HCT116 (cell line): ENCODE data around the gene ZNF485. TPM values are rescaled to one million over a fixed set of nuclear protein-coding genes. Genes with fewer than 3 reads are reported as not detected.

ENCODE experiments used
- ATAC-seq: fragments of 200-7000 bp; cut with Tn5 transposase; 2 replicates; pipeline ENCODE4 v1.9.1; 2020; ENCODE audit warnings: mild to moderate bottlenecking, moderate library complexity
- BruUV-seq: library from RNA; stranded (reverse); fragments of 400-500 nt; replicated peaks from 2 replicates; lab custom pipeline; 2021; lab: Mats Ljungman, UMichigan
- CTCF ChIA-PET: fragments of 300-600 bp; sonication (Branson Sonifier 250); formaldehyde crosslinking; loops from one replicate; lab custom pipeline; 2021; ENCODE audit warnings: antibody characterized with exemption; lab: Charles Lee
- POLR2A ChIA-PET: fragments of 300-600, 350-600 bp; sonication (Branson Sonifier 250); formaldehyde crosslinking; loops from one replicate; lab custom pipeline; 2021; ENCODE audit warnings: antibody characterized with exemption; lab: Charles Lee
- RAD21 ChIA-PET, 2 experiments: fragments of 300-600 bp; sonication (Branson Sonifier 250); formaldehyde crosslinking; loops; one replicate each; lab custom pipeline; 2023; ENCODE audit warnings: low total read pairs in 2 of 2; ENCODE audit not compliant: uncharacterized antibody in 2 of 2, unreplicated experiment in 2 of 2, low non-redundant PET in 1 of 2; lab: Charles Lee
- DNase-seq: peaks from one replicate; pipeline ENCODE4 v3.0.0-alpha.2; 2010; ENCODE audit warnings: low read depth, low spot score
- H2AFZ ChIP-seq: fragments of 200-600 bp; shearing (Covaris generic), sonication (generic); 2 replicates; pipeline ENCODE4 v1.6.1; 2017; ENCODE audit warnings: low read depth, mixed run types, mixed read lengths, antibody characterized with exemption, low read length; ENCODE audit not compliant: poor library complexity, severe bottlenecking
- H3K27ac ChIP-seq: 2 replicates; pipeline ENCODE4 v1.5.1; 2012; ENCODE audit warnings: low read depth, low read length
- H3K27me3 ChIP-seq: fragments of 200-600 bp; sonication (generic); 2 replicates; pipeline ENCODE4 v1.6.1; 2016; ENCODE audit warnings: mixed run types, low read length, mixed read lengths; ENCODE audit not compliant: insufficient read depth
- H3K36me3 ChIP-seq, 2 experiments: fragments of 200-500 bp in 1 of 2; fragments of 200-600 bp in 1 of 2; sonication (Bioruptor generic) in 1 of 2; sonication (generic) in 1 of 2; 2 replicates each; pipeline versions ENCODE4 v1.5.1 to v1.6.1; 2014 to 2016; ENCODE audit warnings: low read length in 2 of 2, inconsistent platforms in 1 of 2, mixed read lengths in 1 of 2, mixed run types in 1 of 2; ENCODE audit not compliant: insufficient read depth in 2 of 2, control insufficient read depth in 1 of 2
- H3K4me1 ChIP-seq, 2 experiments: fragments of 200-600 bp in 1 of 2; sonication (generic) in 1 of 2; 2 replicates each; pipeline versions ENCODE4 v1.5.1 to v1.6.1; 2012 to 2017; ENCODE audit warnings: low read length in 2 of 2, inconsistent platforms in 1 of 2, mild to moderate bottlenecking in 1 of 2, mixed read lengths in 1 of 2, mixed run types in 1 of 2, moderate library complexity in 1 of 2; ENCODE audit not compliant: insufficient read depth in 2 of 2, control insufficient read depth in 1 of 2
- H3K4me2 ChIP-seq: fragments of 200-600 bp; sonication (generic); 2 replicates; pipeline ENCODE4 v1.6.1; 2017; ENCODE audit warnings: mixed run types, low read length, mixed read lengths
- H3K4me3 ChIP-seq, 2 experiments: fragments of 200-600 bp in 1 of 2; sonication (generic) in 1 of 2; replicated peaks in 1 of 2; 2 replicates each; pipeline ENCODE4 v1.5.1; 2011 to 2016; ENCODE audit warnings: low read length in 2 of 2, control low read depth in 1 of 2, low read depth in 1 of 2, mild to moderate bottlenecking in 1 of 2, mixed read lengths in 1 of 2, mixed run types in 1 of 2
- H3K79me2 ChIP-seq: fragments of 200-600 bp; sonication (generic); 2 replicates; pipeline ENCODE4 v1.6.1; 2017; ENCODE audit warnings: mild to moderate bottlenecking, mixed run types, low read length, moderate library complexity, mixed read lengths; ENCODE audit not compliant: insufficient read depth
- H3K9ac ChIP-seq: fragments of 200-600 bp; sonication (generic); 2 replicates; pipeline ENCODE4 v1.6.1; 2016; ENCODE audit warnings: low read length, mixed read lengths
- H3K9me2 ChIP-seq: fragments of 200-600 bp; sonication (generic), shearing (Covaris generic); 2 replicates; pipeline ENCODE4 v1.6.1; 2017; ENCODE audit warnings: mixed run types, mild to moderate bottlenecking, moderate library complexity; ENCODE audit not compliant: insufficient read depth
- H3K9me3 ChIP-seq, 2 experiments: fragments of 200-500 bp in 1 of 2; fragments of 200-600 bp in 1 of 2; sonication (Bioruptor generic) in 1 of 2; sonication (generic) in 1 of 2; 2 replicates each; pipeline ENCODE4 v1.6.1; 2014 to 2017; ENCODE audit warnings: low read length in 2 of 2, mixed read lengths in 2 of 2, inconsistent platforms in 1 of 2, low read depth in 1 of 2, mild to moderate bottlenecking in 1 of 2, mixed run types in 1 of 2, moderate library complexity in 1 of 2; ENCODE audit not compliant: control insufficient read depth in 1 of 2, insufficient read depth in 1 of 2
- H4K20me1 ChIP-seq: fragments of 200-600 bp; sonication (generic), shearing (Covaris generic); 2 replicates; pipeline ENCODE4 v1.6.1; 2017; ENCODE audit warnings: mixed run types, mild to moderate bottlenecking, moderate library complexity; ENCODE audit not compliant: insufficient read depth
- CEBPB ChIP-seq: IDR thresholded peaks from 2 replicates; pipeline ENCODE4 v1.6.1; 2012; ENCODE audit warnings: low read depth
- EGR1 ChIP-seq: IDR thresholded peaks from 2 replicates; pipeline ENCODE4 v1.6.1; 2012; ENCODE audit warnings: low read depth
- ELF1 ChIP-seq: IDR thresholded peaks from 2 replicates; pipeline ENCODE4 v1.6.1; 2012; ENCODE audit warnings: low read depth, borderline replicate concordance
- EZH2 ChIP-seq: fragments of 200-600 bp; sonication (generic); IDR thresholded peaks from 2 replicates; pipeline ENCODE4 v1.6.1; 2017; ENCODE audit warnings: antibody characterized with exemption, mixed run types
- POLR2A ChIP-seq: IDR thresholded peaks from 2 replicates; pipeline ENCODE4 v1.7.0; 2011; ENCODE audit warnings: borderline replicate concordance; ENCODE audit not compliant: insufficient read depth, insufficient read length; ENCODE audit errors: extremely low read depth
- SIN3A ChIP-seq: IDR thresholded peaks from 2 replicates; pipeline ENCODE4 v1.6.1; 2012; ENCODE audit warnings: low read depth
- SP1 ChIP-seq: IDR thresholded peaks from 2 replicates; pipeline ENCODE4 v1.6.1; 2012; ENCODE audit warnings: low read depth
- ZFX ChIP-seq: fragments of 450-650 bp; IDR thresholded peaks from 2 replicates; pipeline ENCODE4 v1.6.1; 2017
- intact Hi-C: fragments of 100-400 bp; cut with micrococcal nuclease; formaldehyde crosslinking; loops from 2 replicates; pipeline ENCODE4 v1.10.0; 2022
- total RNA-seq: library from RNA; stranded (reverse); gene quantifications from one replicate; pipeline ENCODE4 v1.2.1, GENCODE V29; 2021; ENCODE audit not compliant: unreplicated experiment
- TF ChIP-seq, protein P1 (sequence below), 3 experiments: fragments of 200-600 bp in 1 of 3; sonication (generic) in 1 of 3; IDR thresholded peaks in 2 of 3; conservative IDR thresholded peaks in 1 of 3; 2 replicates each; pipeline ENCODE4 v1.5.1; 2012 to 2017; ENCODE audit warnings: low read depth in 2 of 3, low read length in 2 of 3, antibody characterized with exemption in 1 of 3, borderline replicate concordance in 1 of 3, control low read depth in 1 of 3, mild to moderate bottlenecking in 1 of 3, mixed read lengths in 1 of 3, mixed run types in 1 of 3, moderate library complexity in 1 of 3; ENCODE audit not compliant: insufficient read depth in 1 of 3
- TF ChIP-seq, protein P2 (sequence below): IDR thresholded peaks from 2 replicates; pipeline ENCODE4 v1.6.1; 2011; ENCODE audit warnings: mild to moderate bottlenecking, low read length, moderate library complexity; ENCODE audit not compliant: insufficient replicate concordance; ENCODE audit errors: extremely low read depth

Gene ZNF485
- total RNA-seq, 1 experiment from 2014 or later = 5.8 TPM

- no peaks in the 10 kb centered on the region for H3K9me3 ChIP-seq
- no peak overlapping the region for H2AFZ ChIP-seq
- H3K27ac ChIP-seq = no peak overlapping the region
- no peak for ATAC-seq
- RAD21 ChIA-PET = no interaction called here
- TF ChIP-seq POLR2A (no peak), EGR1 (no peak)
- TF ChIP-seq, protein P1, sequence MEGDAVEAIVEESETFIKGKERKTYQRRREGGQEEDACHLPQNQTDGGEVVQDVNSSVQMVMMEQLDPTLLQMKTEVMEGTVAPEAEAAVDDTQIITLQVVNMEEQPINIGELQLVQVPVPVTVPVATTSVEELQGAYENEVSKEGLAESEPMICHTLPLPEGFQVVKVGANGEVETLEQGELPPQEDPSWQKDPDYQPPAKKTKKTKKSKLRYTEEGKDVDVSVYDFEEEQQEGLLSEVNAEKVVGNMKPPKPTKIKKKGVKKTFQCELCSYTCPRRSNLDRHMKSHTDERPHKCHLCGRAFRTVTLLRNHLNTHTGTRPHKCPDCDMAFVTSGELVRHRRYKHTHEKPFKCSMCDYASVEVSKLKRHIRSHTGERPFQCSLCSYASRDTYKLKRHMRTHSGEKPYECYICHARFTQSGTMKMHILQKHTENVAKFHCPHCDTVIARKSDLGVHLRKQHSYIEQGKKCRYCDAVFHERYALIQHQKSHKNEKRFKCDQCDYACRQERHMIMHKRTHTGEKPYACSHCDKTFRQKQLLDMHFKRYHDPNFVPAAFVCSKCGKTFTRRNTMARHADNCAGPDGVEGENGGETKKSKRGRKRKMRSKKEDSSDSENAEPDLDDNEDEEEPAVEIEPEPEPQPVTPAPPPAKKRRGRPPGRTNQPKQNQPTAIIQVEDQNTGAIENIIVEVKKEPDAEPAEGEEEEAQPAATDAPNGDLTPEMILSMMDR (IDR thresholded peaks at IDR 0.05 in 2 of 3, conservative IDR thresholded peaks at IDR 0.05 in 1 of 3; ENCODE audit: borderline replicate concordance in 1 of 3, insufficient read depth in 1 of 3, low read depth in 2 of 3, low read length in 2 of 3) = no peak
- TF ChIP-seq, all 23 proteins: peak for 0
- ChIA-PET CTCF (no interaction called here), POLR2A (no interaction called here)
- H3K4me1 ChIP-seq = peaks cover 0 to 4% of the 10 kb centered on the region in 2 experiments; a peak in 2 of 4 replicates
- no peak overlapping the region for H3K9ac ChIP-seq
- no peak overlapping the region for H3K4me3 ChIP-seq
- intact Hi-C loops = no loop called here
- H3K36me3 ChIP-seq = no peaks in the 10 kb centered on the region
- H3K79me2 ChIP-seq = no peaks in the 10 kb centered on the region
- H3K27me3 ChIP-seq = no peaks in the 10 kb centered on the region
- no peaks in the 10 kb centered on the region for H4K20me1 ChIP-seq
- H3K4me2 ChIP-seq = no peak overlapping the region
- H3K9me2 ChIP-seq = no peaks in the 10 kb centered on the region
- no peak for DNase-seq
- BruUV-seq = no TSS peak
These were observed 21.7 kb downstream of the ZNF485 start for GRCh38 chr10:43627942-43628341.

GRCh38 chr10:43628956-43629355 is 22.7 kb downstream of the ZNF485 start:
- no peak overlapping the region for H3K9ac ChIP-seq
- H3K4me1 ChIP-seq = no peaks in the 10 kb centered on the region
- no peaks in the 10 kb centered on the region for H3K9me2 ChIP-seq
- H3K27me3 ChIP-seq = no peaks in the 10 kb centered on the region
- H2AFZ ChIP-seq = no peak overlapping the region
- ChIA-PET CTCF (no interaction called here), POLR2A (no interaction called here), RAD21 (no interaction called here)
- intact Hi-C loops = no loop called here
- H3K9me3 ChIP-seq = no peaks in the 10 kb centered on the region
- no peak overlapping the region for H3K4me3 ChIP-seq
- DNase-seq = no peak
- BruUV-seq = no TSS peak
- no peak for ATAC-seq
- no peaks in the 10 kb centered on the region for H3K79me2 ChIP-seq
- no peak overlapping the region for H3K4me2 ChIP-seq
- H3K36me3 ChIP-seq = no peaks in the 10 kb centered on the region
- H4K20me1 ChIP-seq = no peaks in the 10 kb centered on the region
- H3K27ac ChIP-seq = no peak overlapping the region
- TF ChIP-seq ELF1 = no peak
- TF ChIP-seq ZFX = no peak
- TF ChIP-seq SIN3A = no peak
- TF ChIP-seq, protein P2, sequence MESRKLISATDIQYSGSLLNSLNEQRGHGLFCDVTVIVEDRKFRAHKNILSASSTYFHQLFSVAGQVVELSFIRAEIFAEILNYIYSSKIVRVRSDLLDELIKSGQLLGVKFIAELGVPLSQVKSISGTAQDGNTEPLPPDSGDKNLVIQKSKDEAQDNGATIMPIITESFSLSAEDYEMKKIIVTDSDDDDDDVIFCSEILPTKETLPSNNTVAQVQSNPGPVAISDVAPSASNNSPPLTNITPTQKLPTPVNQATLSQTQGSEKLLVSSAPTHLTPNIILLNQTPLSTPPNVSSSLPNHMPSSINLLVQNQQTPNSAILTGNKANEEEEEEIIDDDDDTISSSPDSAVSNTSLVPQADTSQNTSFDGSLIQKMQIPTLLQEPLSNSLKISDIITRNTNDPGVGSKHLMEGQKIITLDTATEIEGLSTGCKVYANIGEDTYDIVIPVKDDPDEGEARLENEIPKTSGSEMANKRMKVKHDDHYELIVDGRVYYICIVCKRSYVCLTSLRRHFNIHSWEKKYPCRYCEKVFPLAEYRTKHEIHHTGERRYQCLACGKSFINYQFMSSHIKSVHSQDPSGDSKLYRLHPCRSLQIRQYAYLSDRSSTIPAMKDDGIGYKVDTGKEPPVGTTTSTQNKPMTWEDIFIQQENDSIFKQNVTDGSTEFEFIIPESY = no peak
- no peak for TF ChIP-seq EGR1
- TF ChIP-seq, protein P1 (IDR thresholded peaks at IDR 0.05 in 2 of 3, conservative IDR thresholded peaks at IDR 0.05 in 1 of 3; ENCODE audit: borderline replicate concordance in 1 of 3, insufficient read depth in 1 of 3, low read depth in 2 of 3, low read length in 2 of 3) = no peak
- no peak for TF ChIP-seq CEBPB
- TF ChIP-seq EZH2 = no peak
- no peak for TF ChIP-seq SP1
